Cerebellar nuclear complex (tissue), 1 donor: ENCODE measurements around the gene COL11A1.
"Not testable (repeated sequence)": the region's sequence is repeated elsewhere in the genome, so short reads cannot be mapped to it uniquely, and the experiment has no call there.

ENCODE experiments used
- DNase-seq, 2 experiments: peaks; one replicate each; lab custom pipeline; 2025; lab: John Stamatoyannopoulos, UW

Gene COL11A1

DNA sequence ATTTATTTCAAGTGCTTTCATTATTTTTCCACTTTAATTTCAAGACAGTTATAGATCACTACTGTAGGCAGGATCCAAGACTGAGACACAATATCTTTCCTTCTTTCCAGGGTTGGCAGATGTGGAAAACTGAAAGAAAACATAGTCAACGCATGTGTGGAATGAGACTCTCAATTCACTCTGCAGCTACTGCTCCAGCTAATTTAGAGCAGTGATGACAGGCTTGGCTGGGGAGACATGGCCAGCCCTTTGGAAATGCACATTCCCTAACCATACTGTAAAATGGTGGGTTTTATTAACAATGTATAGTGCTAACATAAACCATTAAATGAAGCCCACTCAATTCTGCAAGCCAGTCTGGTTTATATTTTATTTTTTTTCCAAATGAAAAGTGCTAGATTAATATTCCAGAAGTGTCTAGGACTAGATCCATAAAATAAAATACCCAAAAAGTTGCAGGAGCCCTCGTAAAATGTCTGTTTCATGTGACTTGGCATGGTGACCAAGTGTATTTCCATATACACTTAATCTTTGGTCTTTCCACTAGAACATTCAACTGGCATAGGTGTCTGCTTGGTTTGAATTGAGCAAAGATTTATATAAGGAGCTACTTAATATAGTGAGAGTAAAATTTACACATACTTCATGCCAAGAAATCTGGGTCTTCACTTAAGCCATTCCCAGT, 32.9 kb downstream of the COL11A1 start:
- DNase-seq: no peak

DNA sequence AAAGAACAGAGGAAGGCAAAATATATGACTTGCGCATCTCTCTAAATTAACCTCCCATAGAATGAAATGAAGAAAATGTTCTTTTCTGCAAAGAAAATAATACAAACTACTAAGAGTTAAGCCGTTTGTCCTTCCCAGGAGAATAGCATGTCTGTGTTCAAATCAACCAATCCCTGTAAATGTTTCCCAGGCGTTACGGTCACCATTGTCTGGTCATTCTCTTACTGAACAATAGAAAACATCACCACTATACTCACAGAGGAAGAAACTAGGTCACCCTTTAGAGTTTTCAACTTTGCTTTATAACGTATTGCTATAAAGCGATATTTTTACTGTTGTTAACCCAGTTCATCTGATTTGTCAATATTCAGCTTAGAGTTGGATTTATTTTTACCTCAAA, 34.1 kb downstream of the COL11A1 start:
- no peak for DNase-seq

DNA sequence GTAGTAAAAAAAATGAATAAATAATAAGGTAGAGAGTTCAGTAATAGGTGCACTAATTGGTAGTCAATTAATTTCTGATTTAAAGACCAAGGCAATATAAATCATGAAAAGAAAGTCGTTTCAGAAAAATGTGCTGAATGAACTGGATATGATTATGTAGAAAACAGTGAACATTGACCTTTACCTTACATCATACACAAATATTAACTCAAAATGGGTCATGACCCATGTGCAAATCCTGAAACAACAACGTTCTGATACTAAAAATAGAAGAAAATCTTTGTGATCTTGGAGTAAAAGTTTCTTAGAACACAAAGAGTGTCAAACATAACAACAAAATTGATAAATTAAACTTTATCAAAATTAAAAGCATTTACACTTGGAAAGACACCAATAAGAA, 39.1 kb downstream of the COL11A1 start:
- DNase-seq: no peak

DNA sequence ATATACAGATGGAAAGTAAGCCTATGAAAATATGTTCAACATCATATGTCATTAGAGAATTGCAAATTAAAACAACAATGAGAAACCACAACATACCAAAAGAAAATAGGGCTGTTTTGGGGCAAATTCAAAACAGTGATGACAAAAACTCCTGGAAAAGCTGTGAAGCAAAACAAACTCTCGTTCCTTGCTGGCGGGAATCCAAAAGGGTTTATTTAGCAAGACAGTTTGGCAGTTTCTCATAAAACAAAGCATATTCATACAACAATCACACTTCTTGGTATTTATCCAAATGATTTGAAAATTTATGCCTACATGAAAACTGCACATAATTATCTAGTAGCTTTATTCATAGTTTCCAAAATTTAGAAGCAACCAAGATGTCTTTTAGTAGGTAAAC, 44.4 kb downstream of the COL11A1 start:
- no peak for DNase-seq

DNA sequence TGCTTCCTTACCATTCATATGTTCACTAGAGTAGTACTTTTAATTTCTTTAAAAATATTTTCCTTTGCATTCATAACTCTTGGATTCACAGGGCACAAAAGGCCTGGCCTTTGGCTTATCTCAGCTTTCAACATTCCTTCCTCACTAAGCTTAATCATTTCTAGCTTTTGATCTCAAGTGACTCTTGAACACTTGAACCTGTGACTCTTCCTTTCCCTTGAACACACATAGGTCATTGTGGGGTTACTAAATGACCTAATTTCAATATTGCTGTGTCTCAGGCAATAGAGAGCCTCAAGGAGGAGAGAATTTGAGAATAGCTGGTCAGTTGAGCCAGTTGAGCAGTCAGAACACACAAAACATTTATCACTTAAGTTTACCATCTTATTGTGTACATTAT, 49.9 kb downstream of the COL11A1 start:
- no peak for DNase-seq

DNA sequence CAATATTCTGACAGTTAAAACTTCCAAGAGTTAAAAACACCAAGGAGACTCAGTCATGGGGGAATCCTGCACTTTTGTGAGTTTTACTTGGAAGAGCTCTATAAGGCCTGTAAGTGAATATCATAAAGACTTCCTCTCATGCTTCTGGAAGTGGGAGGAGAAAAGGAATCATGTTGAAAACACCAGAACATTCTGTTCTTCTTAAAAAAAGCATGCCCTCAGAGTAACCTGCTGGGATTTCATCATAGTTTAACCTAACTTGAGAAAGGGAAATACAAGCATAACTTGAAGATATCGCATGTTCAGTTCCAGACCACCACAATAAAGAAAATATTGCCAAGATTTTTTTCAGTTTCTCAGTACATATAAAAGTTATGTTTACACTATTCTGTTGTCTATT, 51.9 kb downstream of the COL11A1 start:
- no peak for DNase-seq

DNA sequence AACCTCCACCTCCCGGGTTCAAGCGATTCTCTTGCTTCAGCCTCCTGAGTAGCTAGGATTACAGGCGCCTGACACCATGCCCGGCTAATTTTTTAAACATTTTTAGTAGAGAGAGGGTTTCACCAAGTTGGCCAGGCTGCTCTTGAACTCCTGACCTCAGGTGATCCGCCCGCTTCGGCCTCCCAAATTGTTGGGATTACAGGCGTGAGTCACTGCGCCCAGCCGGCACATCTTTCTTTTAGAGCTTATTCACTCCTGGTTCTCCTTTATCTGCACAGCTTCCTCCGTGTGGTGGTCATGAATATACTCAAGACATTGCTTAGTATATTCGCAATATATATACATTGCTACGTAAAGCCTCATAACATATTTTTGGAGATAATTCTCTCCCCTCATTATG, 80.2 kb downstream of the COL11A1 start:
- not testable (repeated sequence) for DNase-seq

DNA sequence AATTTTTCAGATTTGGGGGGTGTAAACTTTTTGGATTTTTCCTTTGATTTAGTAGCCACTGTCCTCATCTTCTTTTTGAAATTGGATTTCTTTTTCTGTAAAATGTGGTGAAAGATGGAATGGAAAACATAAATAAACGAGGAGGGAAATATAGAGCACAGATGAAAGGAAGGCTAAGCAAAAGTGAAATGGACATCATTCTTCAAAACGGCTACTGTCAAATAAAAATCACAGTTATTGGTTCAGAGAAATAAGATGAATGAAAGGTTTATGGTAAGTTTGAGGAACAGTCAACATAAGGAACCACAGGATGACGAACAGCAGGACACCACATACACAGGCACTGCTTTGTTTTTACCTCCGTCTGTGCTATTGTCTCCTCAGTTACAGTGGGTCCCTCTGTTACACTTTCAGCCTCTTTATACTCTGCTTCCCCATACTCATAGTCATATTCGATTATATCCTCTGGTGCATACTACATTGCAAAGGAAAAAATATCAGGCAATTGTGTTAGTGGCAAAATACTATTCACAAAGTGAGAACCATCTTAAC, 82.4 kb downstream of the COL11A1 start:
- no peak for DNase-seq

DNA sequence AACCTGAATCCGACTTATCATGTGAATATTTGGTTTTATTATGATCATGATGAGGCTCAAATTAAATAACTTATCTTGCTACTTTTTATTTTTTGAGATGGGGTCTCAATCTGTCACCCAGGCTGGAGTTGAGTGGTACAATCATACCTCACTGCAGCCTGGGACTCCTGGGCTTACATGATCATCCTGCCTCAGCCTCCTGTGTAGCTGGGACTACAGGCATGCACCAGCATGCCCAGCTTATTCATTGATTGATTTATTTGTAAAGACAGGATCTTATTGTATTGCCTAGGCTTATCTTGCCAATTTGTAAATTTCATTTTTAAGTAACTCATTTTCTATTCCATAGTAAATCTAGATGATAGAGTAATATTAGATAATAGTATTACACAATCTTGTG, 84.3 kb downstream of the COL11A1 start:
- DNase-seq: no peak

DNA sequence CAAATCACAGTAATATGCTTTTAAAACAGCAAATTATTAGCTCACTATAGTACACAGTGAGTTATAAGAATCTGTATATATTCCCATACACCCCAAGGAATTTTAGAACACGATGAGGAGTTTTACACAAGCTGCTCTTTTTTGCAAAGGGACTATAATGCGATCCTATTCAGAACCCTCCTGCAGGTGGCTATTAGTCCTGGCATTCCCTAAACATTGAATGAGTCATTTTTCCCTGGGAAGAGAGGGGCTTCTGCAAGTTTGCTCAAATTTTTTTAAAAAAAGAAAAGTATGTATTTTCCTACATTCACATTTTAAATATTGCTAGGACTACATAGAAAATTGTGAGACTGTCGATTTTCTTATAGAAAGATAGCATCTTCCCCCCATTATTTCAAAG, 106.3 kb downstream of the COL11A1 start:
- DNase-seq: no peak

DNA sequence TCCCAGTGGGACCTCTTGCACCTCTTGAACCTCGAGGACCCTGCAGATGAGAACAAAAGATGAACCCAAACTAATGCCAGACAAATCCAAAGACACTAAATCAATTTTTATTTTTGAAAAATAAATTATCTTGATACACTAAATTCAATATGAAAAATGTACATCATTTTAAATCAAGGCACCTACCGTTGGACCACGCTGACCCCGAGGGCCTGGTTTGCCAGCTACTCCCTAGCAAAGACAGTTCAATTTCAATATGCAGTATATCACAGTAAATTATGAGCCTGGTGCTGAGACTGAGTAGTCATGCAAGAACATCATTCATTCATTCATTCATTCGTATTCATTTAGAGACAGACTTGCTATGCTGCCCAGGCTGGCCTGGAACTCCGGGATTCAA, 129.4 kb downstream of the COL11A1 start:
- no peak for DNase-seq

DNA sequence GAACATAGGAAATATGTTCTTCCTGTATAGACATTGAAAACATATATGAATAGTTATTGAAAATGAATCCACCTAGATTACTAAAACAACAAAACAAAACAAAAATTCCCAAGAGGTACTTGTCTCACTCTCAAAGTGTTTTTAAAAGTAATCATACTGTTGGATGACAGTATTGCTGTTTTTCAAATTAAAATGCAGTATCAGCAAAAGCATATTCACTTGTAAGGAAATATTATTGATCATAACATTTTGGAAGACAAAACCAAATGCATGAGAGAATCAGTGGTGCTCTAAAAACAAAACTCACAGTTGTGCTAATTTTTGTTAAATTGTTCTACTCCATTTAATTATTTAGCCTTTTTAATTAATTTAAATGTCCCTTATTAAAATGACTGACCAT, 131.0 kb downstream of the COL11A1 start:
- no peak for DNase-seq

DNA sequence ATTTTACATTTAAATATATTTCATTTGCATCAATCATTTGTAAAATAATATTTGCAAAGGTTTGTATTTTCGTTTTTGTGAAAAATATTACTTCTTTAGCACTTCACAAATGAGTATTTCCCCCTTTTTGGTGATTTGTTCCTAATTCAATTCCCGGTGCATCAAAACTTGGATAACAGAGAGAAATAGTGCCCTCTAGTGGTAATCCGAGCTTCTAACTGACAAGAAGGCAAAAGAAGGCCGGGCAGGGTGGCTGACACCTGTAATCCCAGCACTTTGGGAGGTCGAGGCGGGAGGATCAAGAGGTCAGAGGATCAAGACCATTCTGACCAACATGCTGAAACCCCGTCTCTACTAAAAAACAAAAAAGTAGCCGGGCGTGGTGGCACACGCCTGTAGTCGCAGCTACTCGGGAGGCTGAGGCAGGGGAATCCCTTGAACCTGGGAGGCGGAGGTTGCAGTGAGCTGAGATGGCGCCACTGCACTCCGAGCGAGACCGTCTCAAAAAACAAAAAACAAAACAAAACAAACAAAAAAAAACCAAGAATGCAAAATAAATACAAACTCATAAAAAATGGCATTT, 137.7 kb downstream of the COL11A1 start:
- DNase-seq: no peak

DNA sequence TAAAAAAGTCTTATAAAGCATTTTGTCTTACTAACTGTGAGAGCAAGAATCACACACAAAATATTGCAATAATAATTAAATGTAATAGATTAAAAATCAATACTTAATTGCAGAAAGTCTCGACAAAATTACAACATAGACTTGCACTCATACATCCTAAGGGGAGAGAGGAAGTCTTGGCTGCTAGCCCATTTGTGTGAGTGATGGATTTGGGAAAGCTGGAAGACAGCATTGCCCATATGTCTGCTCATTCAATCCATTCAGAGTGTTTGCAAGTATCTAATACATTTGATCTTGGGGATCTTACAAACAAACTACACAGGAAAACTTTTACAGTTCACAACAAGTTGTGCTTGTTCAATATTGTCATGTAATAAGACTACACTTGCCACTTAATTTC, 140.5 kb downstream of the COL11A1 start:
- no peak for DNase-seq

DNA sequence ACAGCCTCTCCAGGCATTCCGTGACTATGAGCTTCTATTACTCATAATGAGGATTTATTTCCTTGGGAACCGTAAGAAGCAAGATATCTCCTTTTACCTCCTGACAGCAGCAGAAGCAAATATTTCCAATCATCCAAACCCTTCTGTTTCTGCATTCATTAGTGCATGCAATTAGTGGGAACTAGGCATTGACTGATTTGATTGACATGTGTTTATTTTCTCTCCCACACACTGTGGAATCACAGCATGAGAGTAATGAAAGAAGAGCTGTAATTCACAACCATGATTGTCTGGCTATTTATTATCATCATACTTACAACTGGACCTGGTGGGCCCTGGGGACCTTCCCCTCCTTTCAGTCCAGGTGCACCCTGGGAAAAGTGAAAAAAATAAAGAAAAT, 146.8 kb downstream of the COL11A1 start:
- DNase-seq: no peak

DNA sequence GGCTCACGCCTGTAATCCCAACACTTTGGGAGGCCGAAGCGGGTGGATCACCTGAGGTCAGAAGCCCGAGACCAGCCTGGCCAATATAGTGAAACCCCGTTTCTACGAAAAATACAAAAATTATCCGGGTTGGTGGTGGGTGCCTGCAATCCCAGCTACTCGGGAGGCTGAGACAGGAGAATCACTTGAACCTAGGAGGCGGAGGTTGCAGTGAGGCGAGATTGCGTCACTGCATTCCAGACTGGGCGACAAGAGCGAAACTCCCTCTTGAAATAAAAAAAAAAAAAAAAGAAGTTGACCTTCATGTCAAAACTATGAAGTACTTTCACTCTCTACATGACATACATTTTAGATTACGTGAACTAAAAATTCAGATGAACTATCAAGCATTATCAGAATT, 153.7 kb downstream of the COL11A1 start:
- DNase-seq: no peak

DNA sequence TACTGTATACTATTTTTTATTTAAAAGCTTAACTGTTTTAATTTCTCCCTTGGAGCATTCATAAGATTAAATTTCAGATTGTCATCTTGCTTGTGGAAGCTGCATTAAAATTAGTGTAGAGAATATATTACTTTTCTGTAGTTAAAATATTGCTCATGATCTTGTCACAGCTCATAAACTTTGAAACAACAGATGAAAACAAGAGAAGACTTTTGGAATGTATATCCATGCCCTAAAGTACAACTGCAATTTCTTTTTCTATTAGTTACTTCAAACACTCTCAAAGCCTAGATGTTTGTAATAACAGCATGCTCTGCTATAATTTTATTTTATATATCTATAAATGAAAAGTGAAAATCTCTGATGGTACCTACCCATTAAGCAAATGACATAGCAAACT, 155.9 kb downstream of the COL11A1 start:
- DNase-seq: no peak

DNA sequence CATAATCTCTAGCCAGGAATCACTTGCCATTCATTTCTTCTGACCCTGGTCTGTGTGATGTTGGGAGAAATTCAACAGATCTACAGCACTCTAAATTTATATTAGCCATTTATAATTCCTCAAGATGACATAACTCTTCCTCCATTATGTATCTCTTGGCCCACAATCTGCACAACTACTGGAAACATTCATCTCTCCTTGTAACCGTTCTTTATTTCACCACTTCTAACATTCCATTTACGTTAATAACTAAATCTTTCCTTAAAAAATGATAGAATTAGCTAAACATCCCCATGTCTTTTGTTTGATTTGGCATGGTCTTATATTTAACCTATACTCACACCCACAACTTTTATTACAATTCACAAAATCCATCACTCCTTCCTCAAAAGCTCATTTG, 166.0 kb downstream of the COL11A1 start:
- DNase-seq: no peak

DNA sequence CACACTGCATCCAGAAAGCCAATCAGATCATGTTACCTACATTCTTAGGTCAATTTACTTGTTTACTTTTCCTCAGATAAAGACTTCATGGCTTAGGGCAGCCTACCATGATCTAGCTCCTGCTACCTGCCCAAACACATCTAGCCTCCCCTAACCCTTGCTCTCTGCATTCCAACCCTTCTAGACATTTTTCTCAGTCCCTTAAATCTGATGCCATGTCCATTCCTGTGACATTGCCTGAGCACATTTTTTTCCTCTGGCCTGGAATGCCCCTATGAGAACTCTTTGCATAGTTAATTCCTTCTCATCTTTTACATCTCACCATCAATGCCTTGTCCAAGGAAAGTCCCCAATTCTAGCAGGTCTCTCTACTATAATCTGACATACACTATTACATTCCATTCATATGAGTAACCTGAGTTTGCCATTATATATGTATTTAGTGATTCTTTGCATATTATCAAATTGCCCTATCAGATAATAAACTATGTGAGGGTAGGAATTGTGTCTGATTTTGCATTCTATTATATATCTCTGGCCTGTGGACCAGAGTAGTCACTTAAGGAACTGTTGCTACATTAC, 166.9 kb downstream of the COL11A1 start:
- DNase-seq: no peak

DNA sequence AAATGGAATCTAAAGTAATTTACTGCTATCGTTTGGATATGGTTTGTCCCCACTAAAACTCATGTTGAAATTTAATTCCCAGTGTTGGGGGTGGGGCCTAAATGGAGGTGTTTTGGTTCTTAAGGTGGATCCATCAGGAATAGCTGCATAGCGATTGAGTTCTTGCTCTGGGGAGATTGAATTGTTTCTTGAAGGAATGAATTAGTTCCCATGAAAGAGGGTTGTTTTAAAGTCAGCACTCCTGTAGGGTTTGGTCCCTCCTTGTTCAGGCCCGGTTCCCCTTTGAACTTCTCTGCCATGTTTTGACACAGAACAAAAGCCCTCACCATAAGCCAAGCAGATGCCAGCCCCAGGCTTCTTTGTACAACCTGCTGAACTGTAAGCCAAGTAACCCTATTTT, 170.9 kb downstream of the COL11A1 start:
- DNase-seq: no peak

DNA sequence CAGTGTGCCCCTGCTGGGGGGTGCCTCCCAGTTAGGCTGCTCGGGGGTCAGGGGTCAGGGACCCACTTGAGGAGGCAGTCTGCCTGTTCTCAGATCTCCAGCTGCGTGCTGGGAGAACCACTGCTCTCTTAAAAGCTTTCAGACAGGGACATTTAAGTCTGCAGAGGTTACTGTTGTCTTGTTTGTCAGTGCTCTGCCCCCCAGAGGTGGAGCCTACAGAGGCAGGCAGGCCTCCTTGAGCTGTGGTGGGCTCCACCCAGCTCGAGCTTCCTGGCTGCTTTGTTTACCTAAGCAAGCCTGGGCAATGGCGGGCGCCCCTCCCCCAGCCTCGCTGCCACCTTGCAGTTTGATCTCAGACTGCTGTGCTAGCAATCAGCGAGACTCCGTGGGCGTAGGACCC, 175.0 kb downstream of the COL11A1 start:
- DNase-seq: not testable (repeated sequence)

DNA sequence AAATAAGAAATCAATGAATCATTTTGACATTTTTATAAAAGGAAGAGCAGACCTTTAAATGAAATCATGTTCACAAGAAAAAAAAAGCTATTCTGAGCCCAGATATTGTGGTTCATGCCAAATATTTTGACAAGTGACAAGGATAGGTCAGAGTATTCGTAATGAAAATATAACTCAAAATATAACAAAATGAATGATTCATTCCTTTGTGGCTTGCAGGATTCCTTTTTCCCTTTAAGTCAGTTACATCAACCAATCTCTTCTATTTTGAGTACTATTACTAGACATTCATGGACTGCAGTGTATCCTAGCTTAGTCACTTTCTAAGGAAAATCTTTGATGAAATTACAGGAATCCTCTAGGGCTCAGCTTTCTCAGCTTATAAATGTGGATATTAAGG, 188.7 kb downstream of the COL11A1 start:
- no peak for DNase-seq

DNA sequence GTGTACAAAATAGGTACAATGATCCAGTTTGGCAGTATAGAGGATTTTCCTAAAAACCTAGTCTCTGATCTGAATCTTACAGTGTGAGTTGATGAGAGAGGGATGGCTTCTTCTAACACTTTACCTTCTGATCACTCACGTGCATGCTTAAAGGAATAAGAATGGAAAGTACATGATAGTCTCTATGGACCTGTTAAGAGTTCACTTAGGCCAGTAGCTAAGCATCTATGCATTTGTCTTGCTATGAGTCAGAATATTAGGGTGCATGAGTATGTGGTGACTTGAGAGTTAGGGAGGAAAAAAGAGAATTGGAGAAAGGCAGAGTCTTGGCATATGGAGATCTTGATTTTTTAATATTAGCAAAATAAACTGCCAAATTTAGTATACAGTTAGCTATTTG, 206.3 kb downstream of the COL11A1 start:
- no peak for DNase-seq

DNA sequence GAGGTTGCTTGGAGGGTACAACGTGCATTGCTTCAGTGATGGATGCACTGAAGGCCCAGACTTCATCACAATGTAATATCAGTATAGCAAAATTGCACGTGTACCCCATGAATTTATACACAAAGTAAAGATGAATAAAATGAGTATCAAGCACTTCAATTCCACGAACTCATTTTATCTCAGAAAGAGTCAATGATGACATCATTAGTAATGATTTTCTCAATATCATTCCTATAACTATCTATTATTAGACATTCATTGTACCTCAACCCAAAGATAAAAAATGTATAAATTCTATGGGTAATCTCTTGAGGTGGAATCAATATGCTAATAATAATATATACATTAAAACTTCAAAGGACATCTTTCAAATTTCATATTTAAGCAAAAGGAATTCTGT, 208.4 kb downstream of the COL11A1 start:
- no peak for DNase-seq
